Measurements from ENCODE around the gene LYRM4. TPM values are rescaled to one million over a fixed set of nuclear protein-coding genes. Genes with fewer than 3 reads are reported as not detected.
A peak's percentile ranks its signal among the peaks of the same experiment; 100 is the strongest.

Gene LYRM4
- 21.3 TPM for total RNA-seq

- peak; percentile 92 to 96 (median 93) for DNase-seq (ENCODE audit: low read depth in 2 of 3, low spot score in 2 of 3)
Observed at GRCh38 chr6:5260661-5261544, at the start of gene LYRM4, which contains the start of gene FARS2. Gene LYRM4 (minus strand): TSS chr6:5260950. CDS start chr6:5260733, 217 bp downstream. Gene FARS2 (plus strand): TSS chr6:5261513.

GRCh38 chr6:5308066-5308465 lies 47.3 kb upstream of the LYRM4 start:
- no peak for DNase-seq (ENCODE audit: low read depth in 2 of 3, low spot score in 2 of 3)

- DNase-seq (ENCODE audit: low read depth in 2 of 3, low spot score in 2 of 3): no peak
Observed at GRCh38 chr6:5307058-5307457, 46.3 kb upstream of the LYRM4 start.

- no peak for DNase-seq (ENCODE audit: low read depth in 2 of 3, low spot score in 2 of 3)
Observed at GRCh38 chr6:5305968-5306626, 45.3 kb upstream of the LYRM4 start.

- no peak for DNase-seq (ENCODE audit: low read depth in 2 of 3, low spot score in 2 of 3)
Observed at GRCh38 chr6:5303682-5304081, 42.9 kb upstream of the LYRM4 start.

GRCh38 chr6:5302995-5303622 lies 42.4 kb upstream of the LYRM4 start:
- DNase-seq (ENCODE audit: low read depth in 2 of 3, low spot score in 2 of 3): peak; percentile 18 to 52 (median 33)

GRCh38 chr6:5302220-5302946 lies 41.6 kb upstream of the LYRM4 start:
- no peak for DNase-seq (ENCODE audit: low read depth in 2 of 3, low spot score in 2 of 3)

- DNase-seq (ENCODE audit: low read depth in 2 of 3, low spot score in 2 of 3): no peak
Observed at GRCh38 chr6:5300206-5300764, 39.5 kb upstream of the LYRM4 start.

- no peak for DNase-seq (ENCODE audit: low read depth in 2 of 3, low spot score in 2 of 3)
Observed at GRCh38 chr6:5295623-5296022, 34.9 kb upstream of the LYRM4 start.

- DNase-seq (ENCODE audit: low read depth in 2 of 3, low spot score in 2 of 3): peak in 2 of 3 donors; percentile 29 to 36
Observed at GRCh38 chr6:5294392-5295211, 33.9 kb upstream of the LYRM4 start.

GRCh38 chr6:5293692-5294091 lies 32.9 kb upstream of the LYRM4 start:
- DNase-seq (ENCODE audit: low read depth in 2 of 3, low spot score in 2 of 3): no peak

- no peak for DNase-seq (ENCODE audit: low read depth in 2 of 3, low spot score in 2 of 3)
Observed at GRCh38 chr6:5292154-5292553, 31.4 kb upstream of the LYRM4 start.

GRCh38 chr6:5290500-5290899 lies 29.8 kb upstream of the LYRM4 start:
- no peak for DNase-seq (ENCODE audit: low read depth in 2 of 3, low spot score in 2 of 3)

- DNase-seq (ENCODE audit: low read depth in 2 of 3, low spot score in 2 of 3): no peak
Observed at GRCh38 chr6:5290097-5290496, 29.3 kb upstream of the LYRM4 start.

GRCh38 chr6:5287966-5288297 lies 27.2 kb upstream of the LYRM4 start:
- no peak for DNase-seq (ENCODE audit: low read depth in 2 of 3, low spot score in 2 of 3)

- no peak for DNase-seq (ENCODE audit: low read depth in 2 of 3, low spot score in 2 of 3)
Observed at GRCh38 chr6:5287205-5287965, 26.6 kb upstream of the LYRM4 start.

GRCh38 chr6:5286780-5287179 lies 26.0 kb upstream of the LYRM4 start:
- no peak for DNase-seq (ENCODE audit: low read depth in 2 of 3, low spot score in 2 of 3)

GRCh38 chr6:5285526-5285925 lies 24.8 kb upstream of the LYRM4 start:
- DNase-seq (ENCODE audit: low read depth in 2 of 3, low spot score in 2 of 3): no peak

GRCh38 chr6:5285081-5285480 lies 24.3 kb upstream of the LYRM4 start:
- no peak for DNase-seq (ENCODE audit: low read depth in 2 of 3, low spot score in 2 of 3)
